ENCODE measurements around the gene WNK1. TPM values are rescaled to one million over a fixed set of nuclear protein-coding genes. Genes with fewer than 3 reads are reported as not detected.

Gene WNK1
- total RNA-seq, 2 experiments from 2014 or later: 139 to 140 TPM

GRCh38 chr12:725076-725475 lies 27.3 kb upstream of the WNK1 start:
- intact Hi-C loops (cut with micrococcal nuclease): loop anchor here (2.0 kb wide), 1 partner anchor 26 kb away; no protein-coding TSS in a partner anchor
- Mint-ChIP-seq H3K4me1 (ENCODE audit: low read depth) (peaks cover 65% of the 10 kb centered on the region), H3K27ac (no peak overlapping the region), H3K4me3 (no peak overlapping the region), H3K9me3 (no peaks in the 10 kb centered on the region), H3K36me3 (no peaks in the 10 kb centered on the region), H3K27me3 (no peaks in the 10 kb centered on the region)
- ChIA-PET CTCF (no interaction called here), POLR2A (interaction anchor here (1.4 kb wide), 1 partner anchor 26 kb away, joined by 3 read pairs; no protein-coding TSS in a partner anchor)
- DNase-seq: no peak

GRCh38 chr12:726281-727140 lies 25.9 kb upstream of the WNK1 start:
- intact Hi-C loops (cut with micrococcal nuclease): no loop called here
- ChIA-PET CTCF (interaction anchor here (0.7 to 4.4 kb wide), 2 partner anchors 14 to 25 kb away, joined by 3 to 26 read pairs; partner anchors contain the start of gene WNK1), POLR2A (interaction anchor here (1.4 kb wide), 1 partner anchor 24 kb away, joined by 3 read pairs; no protein-coding TSS in a partner anchor)
- Mint-ChIP-seq H3K27ac (no peak overlapping the region), H3K4me1 (ENCODE audit: low read depth) (peaks cover 57% of the 10 kb centered on the region), H3K4me3 (no peak overlapping the region), H3K36me3 (no peaks in the 10 kb centered on the region), H3K27me3 (no peaks in the 10 kb centered on the region), H3K9me3 (peaks cover 5% of the 10 kb centered on the region)
- no peak for DNase-seq

- Mint-ChIP-seq H3K4me1 (ENCODE audit: low read depth) (peaks cover 56% of the 10 kb centered on the region), H3K27ac (no peak overlapping the region), H3K27me3 (no peaks in the 10 kb centered on the region), H3K4me3 (no peak overlapping the region), H3K9me3 (peaks cover 5% of the 10 kb centered on the region), H3K36me3 (no peaks in the 10 kb centered on the region)
- POLR2A ChIA-PET: interaction anchor here (1.2 kb wide), 1 partner anchor 24 kb away, joined by 3 read pairs; no protein-coding TSS in a partner anchor
- CTCF ChIA-PET: interaction anchor here (0.6 to 4.4 kb wide), 2 partner anchors 24 to 87 kb away, joined by 4 to 26 read pairs; partner anchors contain the start of gene WNK1
- intact Hi-C loops (cut with micrococcal nuclease): no loop called here
- no peak for DNase-seq
These were observed 25.1 kb upstream of the WNK1 start for GRCh38 chr12:727321-727720.

- H3K36me3 Mint-ChIP-seq: no peaks in the 10 kb centered on the region
- peak overlapping the region; percentile 47 for H3K27ac Mint-ChIP-seq
These were observed 23.6 kb upstream of the WNK1 start for GRCh38 chr12:728781-729180.

GRCh38 chr12:729221-729620 lies 23.2 kb upstream of the WNK1 start:
- DNase-seq: no peak
- CTCF ChIA-PET: interaction anchor here (0.9 to 4.4 kb wide), 2 partner anchors 22 to 86 kb away, joined by 3 to 26 read pairs; partner anchors contain the start of gene WNK1
- Mint-ChIP-seq H3K4me1 (ENCODE audit: low read depth) (peaks cover 40% of the 10 kb centered on the region), H3K4me3 (no peak overlapping the region), H3K27me3 (no peaks in the 10 kb centered on the region), H3K27ac (peak overlapping the region; percentile 70), H3K36me3 (no peaks in the 10 kb centered on the region), H3K9me3 (peaks cover 5% of the 10 kb centered on the region)
- POLR2A ChIA-PET: interaction anchor here (0.6 kb wide), 1 partner anchor 66 kb away, joined by 3 read pairs; no protein-coding TSS in a partner anchor
- intact Hi-C loops (cut with micrococcal nuclease): loop anchor here (1.0 kb wide), 1 partner anchor 14 kb away; no protein-coding TSS in a partner anchor

More at GRCh38 chr12:728781-729180, 23.6 kb upstream of the WNK1 start:
- Mint-ChIP-seq H3K4me1 (ENCODE audit: low read depth) (peaks cover 45% of the 10 kb centered on the region), H3K4me3 (no peak overlapping the region), H3K9me3 (peaks cover 5% of the 10 kb centered on the region), H3K27me3 (no peaks in the 10 kb centered on the region)
- CTCF ChIA-PET: interaction anchor here (0.9 to 4.4 kb wide), 2 partner anchors 23 to 85 kb away, joined by 3 to 26 read pairs; partner anchors contain the start of gene WNK1
- intact Hi-C loops (cut with micrococcal nuclease): loop anchor here (1.0 kb wide), 1 partner anchor 15 kb away; no protein-coding TSS in a partner anchor
- DNase-seq: peak; percentile 28
- POLR2A ChIA-PET: interaction anchor here (0.6 to 1.2 kb wide), 3 partner anchors 23 to 66 kb away, joined by 3 to 4 read pairs (median 3); no protein-coding TSS in a partner anchor

GRCh38 chr12:730550-730949 lies 21.8 kb upstream of the WNK1 start:
- DNase-seq: no peak
- peaks cover 5% of the 10 kb centered on the region for H3K9me3 Mint-ChIP-seq
- ChIA-PET POLR2A (no interaction called here), CTCF (interaction anchor here (1.4 kb wide), 1 partner anchor 21 kb away, joined by 4 read pairs; no protein-coding TSS in a partner anchor)
- no peaks in the 10 kb centered on the region for H3K27me3 Mint-ChIP-seq
- H3K4me3 Mint-ChIP-seq: no peak overlapping the region
- H3K27ac Mint-ChIP-seq: no peak overlapping the region
- intact Hi-C loops (cut with micrococcal nuclease): no loop called here
- H3K4me1 Mint-ChIP-seq (ENCODE audit: low read depth): peaks cover 34% of the 10 kb centered on the region
- no peaks in the 10 kb centered on the region for H3K36me3 Mint-ChIP-seq

- no peak for DNase-seq
- ChIA-PET CTCF (no interaction called here), POLR2A (no interaction called here)
- H3K27me3 Mint-ChIP-seq: no peaks in the 10 kb centered on the region
- intact Hi-C loops (cut with micrococcal nuclease): no loop called here
- H3K4me1 Mint-ChIP-seq (ENCODE audit: low read depth): peaks cover 8% of the 10 kb centered on the region
- no peak overlapping the region for H3K4me3 Mint-ChIP-seq
- H3K27ac Mint-ChIP-seq: no peak overlapping the region
- no peaks in the 10 kb centered on the region for H3K36me3 Mint-ChIP-seq
- H3K9me3 Mint-ChIP-seq: no peaks in the 10 kb centered on the region
These were observed 15.1 kb upstream of the WNK1 start for GRCh38 chr12:737122-737739.

GRCh38 chr12:738712-739111 lies 13.7 kb upstream of the WNK1 start:
- peaks cover 15% of the 10 kb centered on the region for H3K4me1 Mint-ChIP-seq (ENCODE audit: low read depth)
- POLR2A ChIA-PET: no interaction called here

GRCh38 chr12:739349-739748 lies 13.0 kb upstream of the WNK1 start:
- no peak overlapping the region for H3K27ac Mint-ChIP-seq
- no peaks in the 10 kb centered on the region for H3K9me3 Mint-ChIP-seq
- no peak overlapping the region for H3K4me3 Mint-ChIP-seq
- H3K27me3 Mint-ChIP-seq: no peaks in the 10 kb centered on the region
- no peak for DNase-seq
- ChIA-PET POLR2A (no interaction called here), CTCF (interaction anchor here (1.2 to 1.6 kb wide), 4 partner anchors 11 to 287 kb away, joined by 4 to 10 read pairs (median 5); partner anchors contain the start of gene WNK1)
- intact Hi-C loops (cut with micrococcal nuclease): no loop called here
- H3K4me1 Mint-ChIP-seq (ENCODE audit: low read depth): peaks cover 21% of the 10 kb centered on the region
- no peaks in the 10 kb centered on the region for H3K36me3 Mint-ChIP-seq

More at GRCh38 chr12:738712-739111, 13.7 kb upstream of the WNK1 start:
- CTCF ChIA-PET: interaction anchor here (1.2 to 1.6 kb wide), 4 partner anchors 11 to 286 kb away, joined by 4 to 10 read pairs (median 5); partner anchors contain the start of gene WNK1
- DNase-seq: no peak
- intact Hi-C loops (cut with micrococcal nuclease): no loop called here
- no peaks in the 10 kb centered on the region for H3K27me3 Mint-ChIP-seq
- no peak overlapping the region for H3K4me3 Mint-ChIP-seq
- no peaks in the 10 kb centered on the region for H3K36me3 Mint-ChIP-seq
- H3K27ac Mint-ChIP-seq: no peak overlapping the region
- no peaks in the 10 kb centered on the region for H3K9me3 Mint-ChIP-seq

GRCh38 chr12:740921-741320 lies 11.5 kb upstream of the WNK1 start:
- CTCF ChIA-PET: interaction anchor here (1.3 to 2.3 kb wide), 2 partner anchors 10 to 97 kb away, joined by 3 to 10 read pairs; no protein-coding TSS in a partner anchor

GRCh38 chr12:749751-750270 lies 2.6 kb upstream of the WNK1 start:
- intact Hi-C loops (cut with micrococcal nuclease): loop anchor here (2.0 to 5.0 kb wide), 3 partner anchors 25 to 842 kb away; partner anchors contain the start of gene FBXL14
- ChIA-PET CTCF (interaction anchor here (0.6 to 6.4 kb wide), 13 partner anchors 27 to 199 kb away, joined by 3 to 123 read pairs (median 31); partner anchors contain the start of gene RAD52), POLR2A (interaction anchor here (3.6 to 6.1 kb wide), 2 partner anchors 46 to 77 kb away, joined by 17 to 36 read pairs; no protein-coding TSS in a partner anchor)
- H3K36me3 Mint-ChIP-seq: peaks cover 10% of the 10 kb centered on the region
- H3K9me3 Mint-ChIP-seq: no peaks in the 10 kb centered on the region
- H3K27ac Mint-ChIP-seq: peak overlapping the region; percentile 56
- H3K4me1 Mint-ChIP-seq (ENCODE audit: low read depth): peaks cover 15% of the 10 kb centered on the region
- no peak for DNase-seq
- peak overlapping the region; percentile 66 for H3K4me3 Mint-ChIP-seq
- H3K27me3 Mint-ChIP-seq: no peaks in the 10 kb centered on the region

More at GRCh38 chr12:740921-741320, 11.5 kb upstream of the WNK1 start:
- no peaks in the 10 kb centered on the region for H3K9me3 Mint-ChIP-seq
- DNase-seq: no peak
- H3K4me1 Mint-ChIP-seq (ENCODE audit: low read depth): peaks cover 24% of the 10 kb centered on the region
- H3K27ac Mint-ChIP-seq: no peak overlapping the region
- intact Hi-C loops (cut with micrococcal nuclease): no loop called here
- POLR2A ChIA-PET: interaction anchor here (0.7 kb wide), 1 partner anchor 10 kb away, joined by 3 read pairs; no protein-coding TSS in a partner anchor
- H3K36me3 Mint-ChIP-seq: no peaks in the 10 kb centered on the region
- no peak overlapping the region for H3K4me3 Mint-ChIP-seq
- no peaks in the 10 kb centered on the region for H3K27me3 Mint-ChIP-seq
